GM23338 (cell line): ENCODE data around the gene PPP4R2. TPM values are rescaled to one million over a fixed set of nuclear protein-coding genes. Genes with fewer than 3 reads are reported as not detected.

Experiments
- ATAC-seq: fragments of 200-7000 bp; cut with Tn5 transposase; 3 replicates; pipeline ENCODE4 v1.9.1; 2020
- DNase-seq: peaks from one replicate; pipeline ENCODE4 v3.0.0-alpha.2; 2015; ENCODE audit warnings: low spot score
- H2AFZ ChIP-seq: fragments of 200-600 bp; sonication (generic); 2 replicates; pipeline ENCODE4 v1.8.0; 2016; ENCODE audit warnings: antibody characterized with exemption, mild to moderate bottlenecking, moderate library complexity
- H3F3A ChIP-seq: fragments of 200-600 bp; sonication (generic); replicated peaks from 2 replicates; pipeline ENCODE4 v1.8.0; 2017; ENCODE audit warnings: antibody characterized with exemption, mixed run types, low read depth
- H3K27ac ChIP-seq: fragments of 200-600 bp; sonication (generic); 2 replicates; pipeline ENCODE4 v1.6.1; 2016; ENCODE audit warnings: low read depth
- H3K27me3 ChIP-seq: fragments of 200-600 bp; sonication (generic); 2 replicates; pipeline ENCODE4 v1.8.0; 2016; ENCODE audit warnings: mild to moderate bottlenecking, mixed run types, moderate library complexity; ENCODE audit not compliant: insufficient read depth
- H3K36me3 ChIP-seq: fragments of 200-600 bp; sonication (generic); 2 replicates; pipeline ENCODE4 v1.8.0; 2016; ENCODE audit warnings: mild to moderate bottlenecking; ENCODE audit not compliant: insufficient read depth
- H3K4me1 ChIP-seq: fragments of 200-600 bp; sonication (generic); 2 replicates; pipeline ENCODE4 v1.8.0; 2016; ENCODE audit warnings: mild to moderate bottlenecking, moderate library complexity; ENCODE audit not compliant: insufficient read depth
- H3K4me2 ChIP-seq: fragments of 200-600 bp; sonication (generic); 2 replicates; pipeline ENCODE4 v1.7.1; 2017; ENCODE audit warnings: mixed run types
- H3K4me3 ChIP-seq: fragments of 200-600 bp; sonication (generic); 2 replicates; pipeline ENCODE4 v1.6.1; 2016; ENCODE audit warnings: mixed run types
- H3K79me2 ChIP-seq: fragments of 200-600 bp; sonication (generic); replicated peaks from 2 replicates; pipeline ENCODE4 v1.8.0; 2017; ENCODE audit warnings: mild to moderate bottlenecking; ENCODE audit not compliant: insufficient read depth
- H3K9me2 ChIP-seq: fragments of 200-600 bp; sonication (generic); 2 replicates; pipeline ENCODE4 v1.8.0; 2017; ENCODE audit not compliant: insufficient read depth
- H4K20me1 ChIP-seq: fragments of 200-600 bp; sonication (generic); replicated peaks from 2 replicates; pipeline ENCODE4 v1.8.0; 2017; ENCODE audit warnings: mild to moderate bottlenecking; ENCODE audit not compliant: insufficient read depth
- H3K27ac Mint-ChIP-seq: 2 replicates; pipeline ENCODE4 v1.8.0; 2020; ENCODE audit warnings: inconsistent platforms, mild to moderate bottlenecking, moderate library complexity, mixed read lengths
- H3K27me3 Mint-ChIP-seq: 3 replicates; pipeline ENCODE4 v1.8.0; 2022; ENCODE audit warnings: low read depth, mild to moderate bottlenecking, moderate library complexity, mixed read lengths, inconsistent platforms; ENCODE audit not compliant: insufficient read depth, poor library complexity
- H3K36me3 Mint-ChIP-seq: 3 replicates; pipeline ENCODE4 v1.8.0; 2021; ENCODE audit warnings: low read depth, mild to moderate bottlenecking, inconsistent platforms, moderate library complexity, mixed read lengths
- H3K4me1 Mint-ChIP-seq: 3 replicates; pipeline ENCODE4 v1.8.0; 2020; ENCODE audit warnings: mild to moderate bottlenecking, inconsistent platforms, mixed read lengths
- H3K4me3 Mint-ChIP-seq: 3 replicates; pipeline ENCODE4 v1.8.0; 2021; ENCODE audit warnings: moderate library complexity, mild to moderate bottlenecking, inconsistent platforms, mixed read lengths
- H3K9me3 Mint-ChIP-seq: 3 replicates; pipeline ENCODE4 v1.8.0; 2020; ENCODE audit warnings: moderate library complexity, mild to moderate bottlenecking, inconsistent platforms, mixed read lengths
- NANOG ChIP-seq: IDR thresholded peaks from 2 replicates; pipeline ENCODE4 v1.6.1; 2016; ENCODE audit warnings: antibody characterized with exemption, borderline replicate concordance
- ZNF114 ChIP-seq: fragments of 250-450 bp; sonication (Bioruptor Pico); IDR thresholded peaks from 2 replicates; pipeline ENCODE4 v1.5.0; 2020; ENCODE audit warnings: mild to moderate bottlenecking, moderate library complexity
- ZNF331 ChIP-seq: fragments of 250-450 bp; sonication (Bioruptor Pico); IDR thresholded peaks from 2 replicates; pipeline ENCODE4 v1.5.0; 2020; ENCODE audit warnings: low read depth, mild to moderate bottlenecking, moderate library complexity
- ZNF462 ChIP-seq: fragments of 250-450 bp; sonication (Bioruptor Pico); IDR thresholded peaks from 2 replicates; pipeline ENCODE4 v1.5.0; 2020; ENCODE audit warnings: mild to moderate bottlenecking, moderate library complexity
- polyA plus RNA-seq: library from polyadenylated mRNA; unstranded; fragments of >200 nt; fragmentation: Nextera tagmentation; extraction: Ambion mirVana; gene quantifications from 2 replicates; pipeline ENCODE4 v1.2.1, GENCODE V29; 2016
- total RNA-seq: library from RNA; depleted of rRNA; stranded (reverse); fragments of >200 nt; shearing (Covaris generic); gene quantifications from 2 replicates; pipeline ENCODE4 v1.2.3, GENCODE V29; 2014

PPP4R2 gene
- total and polyA plus RNA-seq, 2 experiments from 2014 or later, result 62.7 to 117 TPM

- TF ChIP-seq ZNF462, result no peak
These were observed 12.4 kb downstream of the PPP4R2 start (continued) for GRCh38 chr3:73009008-73009407.

GRCh38 chr3:73009750-73010149, 13.1 kb downstream of the PPP4R2 start:
- H4K20me1 ChIP-seq, result peaks cover 90% of the 10 kb centered on the region
- ATAC-seq (no peak), DNase-seq (no peak)
- Mint-ChIP-seq H3K36me3 (peaks cover 37% of the 10 kb centered on the region), H3K4me1 (peaks cover 39% of the 10 kb centered on the region), H3K9me3 (no peaks in the 10 kb centered on the region), H3K4me3 (no peak overlapping the region), H3K27ac (no peak overlapping the region), H3K27me3 (peaks cover 5% of the 10 kb centered on the region)
- TF ChIP-seq NANOG, result no peak
- TF ChIP-seq ZNF462, result no peak
- no peak for TF ChIP-seq ZNF331 (CRISPR knock-in tag)
- no peak for TF ChIP-seq ZNF114 (CRISPR knock-in tag)
- H3K9me2 ChIP-seq, result no peaks in the 10 kb centered on the region
- no peak overlapping the region for H3K4me3 ChIP-seq
- no peak overlapping the region for H3K27ac ChIP-seq
- H3K27me3 ChIP-seq, result no peaks in the 10 kb centered on the region
- no peaks in the 10 kb centered on the region; the same call in 1 of the 2 replicates for H3K79me2 ChIP-seq
- H3K4me2 ChIP-seq, result no peak overlapping the region
- H3F3A ChIP-seq, result no peaks in the 10 kb centered on the region
- H3K4me1 ChIP-seq, result peaks cover 18% of the 10 kb centered on the region
- H3K36me3 ChIP-seq, result peaks cover 5% of the 10 kb centered on the region; the same call in 1 of the 2 replicates
- H2AFZ ChIP-seq, result no peak overlapping the region
